HepG2 (cell line): Measurements from ENCODE around the gene RPS6KL1. TPM values are rescaled to one million over a fixed set of nuclear protein-coding genes. Genes with fewer than 3 reads are reported as not detected.

ENCODE experiments used
- DZIP1 ChIP-seq: sonication (generic); formaldehyde crosslinking; IDR thresholded peaks from 2 replicates; pipeline ENCODE4 v1.5.0; 2020; ENCODE audit warnings: mild to moderate bottlenecking, missing genetic modification reagents
- FOXK1 ChIP-seq: sonication (generic); formaldehyde crosslinking; IDR thresholded peaks from 2 replicates; pipeline ENCODE4 v1.4.0; 2020; ENCODE audit warnings: low read depth, missing genetic modification reagents, borderline replicate concordance
- FOXK2 ChIP-seq: fragments of 450-650 bp; IDR thresholded peaks from 2 replicates; pipeline ENCODE4 v1.6.1; 2016
- HDAC1 ChIP-seq: sonication (generic); formaldehyde crosslinking; IDR thresholded peaks from 2 replicates; pipeline ENCODE4 v1.5.1; 2020; ENCODE audit warnings: mild to moderate bottlenecking, missing genetic modification reagents
- HOXD1 ChIP-seq: sonication (generic); formaldehyde crosslinking; IDR thresholded peaks from 2 replicates; pipeline ENCODE4 v1.5.0; 2020; ENCODE audit warnings: missing genetic modification reagents
- JUNB ChIP-seq: sonication (generic); formaldehyde crosslinking; IDR thresholded peaks from 2 replicates; pipeline ENCODE4 v1.8.0; 2022; ENCODE audit warnings: missing genetic modification reagents, mild to moderate bottlenecking, borderline replicate concordance
- LCORL ChIP-seq, 2 experiments: fragments of 450-650 bp in 1 of 2; sonication (generic) in 1 of 2; formaldehyde crosslinking in 1 of 2; IDR thresholded peaks; 2 replicates each; pipeline versions ENCODE4 v1.5.0 to v1.6.1; 2017 to 2020; ENCODE audit warnings: antibody characterized with exemption in 1 of 2, missing genetic modification reagents in 1 of 2
- NAIF1 ChIP-seq: sonication (generic); formaldehyde crosslinking; IDR thresholded peaks from 2 replicates; pipeline ENCODE4 v1.5.0; 2020; ENCODE audit warnings: mild to moderate bottlenecking, missing genetic modification reagents, borderline replicate concordance
- PHF5A ChIP-seq: IDR thresholded peaks from one replicate; pipeline ENCODE4 v1.6.1; 2018; ENCODE audit warnings: low read depth, missing genetic modification reagents; ENCODE audit not compliant: unreplicated experiment
- TERF1 ChIP-seq: sonication (generic); formaldehyde crosslinking; IDR thresholded peaks from 2 replicates; pipeline ENCODE4 v1.8.0; 2022; ENCODE audit warnings: mild to moderate bottlenecking, missing genetic modification reagents, moderate library complexity
- TFAP4 ChIP-seq: sonication (generic); IDR thresholded peaks from 2 replicates; pipeline ENCODE4 v1.6.1; 2016; ENCODE audit warnings: low read depth, borderline replicate concordance
- ZNF383 ChIP-seq: sonication (generic); formaldehyde crosslinking; IDR thresholded peaks from 2 replicates; pipeline ENCODE4 v1.4.0; 2020; ENCODE audit warnings: missing genetic modification reagents, mild to moderate bottlenecking, borderline replicate concordance
- ZNF407 ChIP-seq: sonication (generic); formaldehyde crosslinking; IDR thresholded peaks from one replicate; pipeline ENCODE4 v1.5.1; 2020; ENCODE audit warnings: mild to moderate bottlenecking, missing genetic modification reagents; ENCODE audit errors: not compliant biosample characterization
- polyA plus RNA-seq, 8 experiments: library from polyadenylated mRNA; depleted of rRNA in 3 of 8; stranded (reverse) in 7 of 8; unstranded in 1 of 8; fragments of >200 nt; fragmentation: Illumina TruSeq in 4 of 8; extraction: Trizol in 4 of 8; gene quantifications; 2 replicates each; pipeline versions ENCODE4 v1.2.1 to v1.2.3, GENCODE V29; 2011 to 2016; ENCODE audit warnings: low read depth in 4 of 8, missing spikeins in 1 of 8, mixed read lengths in 1 of 8; ENCODE audit not compliant: insufficient read depth in 1 of 8
- total RNA-seq, 5 experiments: library from RNA; depleted of rRNA; stranded (reverse); fragments of >200 nt; fragmentation: Illumina TruSeq; extraction: Trizol; gene quantifications; 2 replicates each; pipeline ENCODE4 v1.2.3, GENCODE V29; 2016; ENCODE audit warnings: low read depth in 1 of 5

Gene RPS6KL1
- total and polyA plus RNA-seq, 2 of the 13 experiments (the other 11 are each of a cell fraction or from before 2014, with no cell fraction given), result 6.5 to 11.5 TPM

GRCh38 chr14:74945261-74945851 is 22.3 kb upstream of the RPS6KL1 start (continued):
- no peak for TF ChIP-seq ZNF407
- TF ChIP-seq HDAC1 (CRISPR knock-in tag), result no peak
- TF ChIP-seq FOXK1 (CRISPR knock-in tag), result 0 out of 2 replicates have a peak, but pooled peaks have one; percentile 28
- no peak; the same call in 1 of the 2 replicates for TF ChIP-seq JUNB (CRISPR knock-in tag)
- no peak for TF ChIP-seq ZNF383
- TF ChIP-seq HOXD1 (CRISPR knock-in tag), result no peak
- no peak for TF ChIP-seq LCORL (IDR thresholded peaks at IDR 0.05)
- 0 out of 2 replicates have a peak, but pooled peaks have one; percentile 28 for TF ChIP-seq LCORL (CRISPR knock-in tag; IDR thresholded peaks at IDR 0.05)
- no peak for TF ChIP-seq PHF5A (CRISPR knock-in tag)
- no peak for TF ChIP-seq TERF1 (CRISPR knock-in tag)
- TF ChIP-seq TFAP4, result peak; percentile 78; the same call in 1 of the 2 replicates
- 0 out of 2 replicates have a peak, but pooled peaks have one; percentile 10 for TF ChIP-seq FOXK2
- TF ChIP-seq NAIF1 (CRISPR knock-in tag), result no peak
- TF ChIP-seq DZIP1, result no peak
